Tongue (tissue), 2 donors: ENCODE results near the gene CABP2. TPM values are rescaled to one million over a fixed set of nuclear protein-coding genes. Genes with fewer than 3 reads are reported as not detected.
A peak's percentile ranks its signal among the peaks of the same experiment; 100 is the strongest.

ENCODE experiments used
- DNase-seq: peaks from one replicate; pipeline ENCODE4 v3.0.0-alpha.2; 2015
- total RNA-seq: library from RNA; depleted of rRNA; stranded (reverse); fragments of >200 nt; gene quantifications from one replicate; pipeline ENCODE4 v1.2.3, GENCODE V29; 2014

CABP2 gene
- total RNA-seq, 1 donor from 2014 or later, result not detected

DNA sequence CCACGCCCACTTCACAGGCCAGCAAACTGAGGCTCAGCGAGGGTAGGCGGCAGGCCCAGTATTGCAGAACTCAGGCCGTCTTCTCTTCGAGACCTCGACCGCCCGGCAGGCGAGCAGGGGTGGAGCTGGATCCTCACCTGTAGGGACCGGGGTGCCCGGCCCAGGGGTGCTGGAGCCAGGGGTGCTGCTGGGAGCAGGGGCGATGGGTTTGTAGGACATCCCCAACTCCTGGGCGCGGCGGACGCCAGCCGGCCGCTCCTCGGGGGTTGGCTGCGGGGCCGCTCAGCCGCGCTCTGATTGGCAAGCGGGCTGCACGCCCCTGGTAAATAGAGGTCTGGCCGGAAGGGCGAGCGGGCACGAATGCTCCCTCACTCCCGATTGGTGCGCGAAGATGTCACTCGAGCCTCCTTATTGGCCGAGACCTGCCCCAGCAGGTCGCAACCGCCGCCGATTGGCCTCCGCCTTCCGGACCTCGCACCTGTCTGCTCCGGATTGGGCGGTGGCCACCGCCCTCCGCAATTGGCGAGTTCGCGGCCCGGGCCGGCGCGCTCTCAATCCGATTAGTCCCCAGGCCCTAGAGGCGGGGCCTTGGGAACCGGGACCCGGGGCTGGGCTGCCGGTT, 15.3 kb downstream of the CABP2 start, which contains the start of gene CDK2AP2:
Gene CDK2AP2, minus strand, starts transcription at position 299 of the 622 bp plus-strand sequence. Its CDS starts 80 bp downstream, at position 219.
- DNase-seq, result peak; percentile 99

DNA sequence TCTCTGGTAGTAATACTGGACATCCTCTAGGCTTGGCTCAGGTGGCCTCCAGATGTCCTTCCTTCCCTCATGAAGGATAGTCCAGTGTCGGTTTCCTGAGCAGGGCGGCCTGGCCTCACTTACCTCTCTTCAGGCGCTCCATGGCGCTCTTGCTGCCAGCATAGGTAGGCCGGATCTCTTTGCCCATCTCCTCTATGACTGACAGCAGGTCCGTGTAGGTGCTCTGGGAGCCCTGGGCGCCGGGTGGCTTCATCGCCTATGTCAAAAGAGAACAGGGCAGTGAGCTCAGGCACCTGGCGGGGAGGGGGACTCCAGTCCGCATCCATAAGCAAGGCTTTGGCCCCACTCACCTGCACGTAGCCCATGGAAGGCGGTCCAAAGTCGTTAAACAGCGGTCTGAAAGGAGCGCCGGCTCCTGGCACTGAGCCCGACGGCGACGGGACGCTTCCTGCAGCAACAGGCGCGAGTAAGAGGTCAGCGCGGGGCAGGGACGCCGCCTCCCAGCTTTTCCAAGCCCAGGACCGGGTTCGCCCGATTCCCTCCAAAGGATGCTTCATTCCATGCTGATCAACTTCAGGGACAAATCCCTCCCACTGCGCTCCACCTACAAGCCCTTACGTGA, 15.9 kb downstream of the CABP2 start:
- DNase-seq, result no peak

DNA sequence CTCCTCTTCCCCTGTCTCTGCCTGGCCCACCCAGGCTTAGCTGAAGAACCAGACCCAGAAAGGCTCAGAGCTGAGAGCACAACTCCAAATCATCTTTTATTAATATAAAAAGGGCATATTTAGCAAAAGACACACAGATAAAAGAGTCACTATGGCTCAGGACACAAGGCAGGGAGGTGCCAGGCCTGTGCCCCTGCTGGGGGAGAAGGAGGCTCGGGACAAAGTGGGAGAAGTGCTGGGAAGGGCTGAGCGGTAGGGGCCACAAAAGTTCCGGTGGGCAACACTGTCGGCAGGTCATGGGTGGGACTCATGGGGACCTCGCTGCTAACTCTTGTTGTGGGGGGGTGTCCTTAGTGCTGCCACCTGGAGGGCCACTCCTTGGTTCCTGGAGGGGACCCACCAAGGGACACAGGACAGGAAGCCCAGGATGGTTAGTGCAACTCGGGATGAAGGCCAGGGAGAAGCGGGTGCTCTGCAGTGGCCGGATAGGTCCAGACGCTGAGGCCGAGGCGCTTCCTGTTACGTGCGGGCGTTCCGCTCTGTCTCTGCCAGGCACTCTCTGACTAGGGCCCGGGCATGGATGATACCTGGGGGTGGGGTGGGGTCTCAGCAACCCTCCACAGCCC, 16.7 kb downstream of the CABP2 start:
- DNase-seq, result no peak

DNA sequence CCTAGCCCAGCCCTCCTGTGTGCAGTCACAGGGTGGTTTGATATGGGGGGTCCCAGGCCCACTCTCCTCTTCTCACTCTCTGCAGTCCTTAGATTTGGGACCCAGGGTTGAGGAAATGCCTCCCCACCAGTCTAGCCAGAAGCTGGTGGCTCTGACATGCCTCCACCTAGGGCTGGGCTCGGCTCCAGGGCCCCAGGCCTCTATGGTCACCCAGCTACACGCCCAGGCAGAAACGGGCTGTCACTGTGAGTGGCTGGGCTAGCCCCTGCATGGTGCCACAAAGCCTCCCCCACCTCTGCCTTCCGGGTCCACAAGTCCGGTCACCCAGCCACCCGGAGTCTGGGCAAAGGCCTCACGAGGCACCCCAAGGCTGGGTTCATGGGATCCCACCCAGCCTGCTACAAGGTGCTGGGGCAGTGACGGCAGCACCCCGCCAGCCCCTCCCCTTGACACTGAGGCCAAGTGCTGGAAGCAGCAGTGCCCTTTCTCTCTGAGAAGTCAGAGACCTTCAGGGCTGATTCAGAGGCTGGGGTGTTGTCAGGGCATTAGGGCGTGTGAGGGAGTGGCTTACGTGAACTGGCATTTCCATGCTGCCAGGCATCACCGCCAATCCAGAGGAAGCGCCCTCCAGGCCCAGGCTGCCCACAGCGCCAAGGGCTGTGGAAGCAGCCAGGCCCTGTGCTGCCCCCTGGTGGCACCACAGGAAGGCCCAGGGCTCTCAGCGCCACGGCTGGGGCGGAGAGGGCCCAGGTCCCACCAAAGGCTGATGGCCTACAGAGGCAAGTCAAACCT, 17.4 kb downstream of the CABP2 start:
- DNase-seq, result peak; percentile 91

DNA sequence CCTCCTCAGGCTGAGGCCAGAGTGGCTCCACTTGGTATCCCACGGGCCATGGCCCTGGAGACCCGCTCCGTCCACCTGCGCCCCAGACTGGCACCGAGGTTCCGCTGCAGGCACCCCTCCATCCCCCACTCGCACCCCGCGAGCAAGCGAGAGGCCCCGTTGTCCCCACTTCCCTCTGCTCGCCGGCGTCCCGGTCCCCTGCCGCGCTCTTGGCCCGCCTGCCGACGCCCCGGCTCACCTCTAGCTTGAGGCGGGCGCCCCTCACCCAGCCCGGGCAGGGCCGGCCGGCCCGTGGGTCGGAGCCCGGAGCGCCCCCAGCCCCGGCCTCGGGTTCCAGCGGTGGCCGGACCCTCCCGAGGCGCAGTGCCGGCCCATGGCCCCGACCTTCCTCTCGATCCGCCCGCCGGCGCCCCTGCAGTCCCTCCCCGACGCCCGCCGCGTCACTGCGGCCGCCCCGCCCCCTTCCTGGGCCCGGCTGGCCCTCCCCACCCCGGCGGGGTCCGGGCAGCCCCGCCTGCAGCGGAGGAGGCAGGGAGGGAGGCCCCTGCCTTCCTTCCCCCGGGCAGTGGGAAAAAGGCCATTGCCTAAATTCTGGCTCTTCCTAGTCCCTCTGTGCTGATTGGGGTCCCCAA, 18.2 kb downstream of the CABP2 start, which contains the start of gene PITPNM1:
Gene PITPNM1, minus strand, starts transcription at position 414 of the 632 bp plus-strand sequence. CDS start 1,183 bp downstream, outside the sequence.
- DNase-seq, result peak; percentile 70

DNA sequence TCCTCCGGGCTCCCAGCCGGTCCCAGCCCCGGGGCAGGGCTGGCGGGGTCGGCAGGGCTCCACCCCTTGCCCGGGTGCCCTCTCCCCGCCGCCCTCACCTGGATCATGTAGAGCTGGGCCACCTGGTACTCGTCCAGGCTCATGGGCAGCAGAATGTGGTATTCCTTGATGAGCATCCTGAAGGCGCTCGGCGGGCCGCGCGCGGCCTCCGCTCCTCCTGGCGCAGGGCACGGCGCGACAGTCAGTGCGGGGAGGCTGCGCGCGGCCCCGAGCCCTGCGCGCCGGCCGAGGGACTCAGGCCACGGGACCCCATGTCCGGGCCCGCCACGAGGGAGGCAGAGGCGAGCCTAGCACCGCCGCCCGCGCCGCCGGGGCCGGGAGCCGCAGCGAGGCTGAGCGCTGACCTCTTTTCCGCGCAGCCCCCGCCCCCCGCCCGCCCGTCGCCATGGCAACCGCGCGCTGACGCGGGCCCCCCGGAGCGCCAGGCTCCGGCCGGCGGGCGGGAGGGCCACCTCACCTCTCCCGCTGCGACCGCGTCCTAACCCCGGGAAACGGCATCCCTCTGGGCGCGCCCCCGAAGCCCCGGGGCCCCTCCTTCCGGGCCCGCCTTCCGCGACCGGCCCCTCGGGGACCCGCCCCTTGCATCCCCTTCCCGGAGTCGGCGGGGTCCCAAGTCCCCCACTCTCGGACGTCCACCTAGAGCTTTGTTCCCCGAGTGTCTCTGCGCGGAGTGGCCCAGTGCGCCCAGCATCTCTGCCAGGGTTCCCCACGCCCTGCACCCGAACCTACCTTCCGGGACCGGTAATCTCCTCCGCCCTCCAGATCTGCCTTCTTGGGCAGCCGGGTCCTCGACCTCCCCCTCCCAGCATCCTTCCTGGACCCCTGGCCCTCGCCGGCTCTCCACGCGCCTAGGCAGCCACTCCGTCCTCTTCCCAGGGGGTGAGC, 19.0 kb downstream of the CABP2 start:
- DNase-seq, result peak; percentile 32

DNA sequence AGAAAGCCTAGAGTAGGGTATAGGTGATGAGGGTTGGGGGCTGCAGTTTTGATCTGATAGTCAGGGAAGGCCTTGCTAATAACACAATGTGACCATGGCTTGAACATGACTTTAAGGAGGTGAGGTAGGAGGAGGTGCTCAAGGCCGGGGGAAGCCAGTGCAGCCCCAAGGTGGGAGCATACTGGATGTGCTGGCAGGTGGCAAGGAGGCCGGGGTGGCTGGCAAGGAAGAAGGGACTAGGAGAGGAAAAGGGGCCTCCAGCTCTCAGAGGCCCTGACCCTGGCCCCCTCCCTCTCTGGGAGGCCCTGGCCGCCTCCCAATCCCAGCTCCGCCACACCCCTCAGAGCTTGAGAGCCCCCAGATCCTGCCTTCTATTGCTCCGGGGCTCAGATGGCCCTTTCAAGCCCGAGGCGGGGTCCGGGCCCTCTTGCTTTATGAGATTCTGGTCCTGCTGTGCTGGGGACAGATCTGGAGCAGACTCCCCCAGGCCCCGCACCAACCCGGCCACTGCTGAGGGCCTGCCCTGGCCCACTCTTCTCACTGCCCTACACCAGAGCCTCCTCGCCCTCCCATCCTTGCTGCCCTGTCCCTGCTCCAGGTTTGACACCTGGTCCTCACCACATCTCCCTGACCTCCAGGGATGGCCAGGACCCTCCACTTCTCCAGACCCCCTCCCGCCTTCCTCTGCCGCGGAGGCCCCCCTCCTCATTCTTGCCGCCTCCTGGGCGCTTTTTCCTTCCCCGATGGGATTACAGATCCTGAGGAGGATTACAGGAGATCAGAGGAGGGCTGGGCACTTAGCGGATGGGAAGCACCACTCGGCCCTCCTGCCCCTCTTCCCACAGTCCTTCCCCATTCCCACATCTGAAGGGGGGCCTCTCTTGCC, 19.9 kb downstream of the CABP2 start:
- DNase-seq, result no peak

DNA sequence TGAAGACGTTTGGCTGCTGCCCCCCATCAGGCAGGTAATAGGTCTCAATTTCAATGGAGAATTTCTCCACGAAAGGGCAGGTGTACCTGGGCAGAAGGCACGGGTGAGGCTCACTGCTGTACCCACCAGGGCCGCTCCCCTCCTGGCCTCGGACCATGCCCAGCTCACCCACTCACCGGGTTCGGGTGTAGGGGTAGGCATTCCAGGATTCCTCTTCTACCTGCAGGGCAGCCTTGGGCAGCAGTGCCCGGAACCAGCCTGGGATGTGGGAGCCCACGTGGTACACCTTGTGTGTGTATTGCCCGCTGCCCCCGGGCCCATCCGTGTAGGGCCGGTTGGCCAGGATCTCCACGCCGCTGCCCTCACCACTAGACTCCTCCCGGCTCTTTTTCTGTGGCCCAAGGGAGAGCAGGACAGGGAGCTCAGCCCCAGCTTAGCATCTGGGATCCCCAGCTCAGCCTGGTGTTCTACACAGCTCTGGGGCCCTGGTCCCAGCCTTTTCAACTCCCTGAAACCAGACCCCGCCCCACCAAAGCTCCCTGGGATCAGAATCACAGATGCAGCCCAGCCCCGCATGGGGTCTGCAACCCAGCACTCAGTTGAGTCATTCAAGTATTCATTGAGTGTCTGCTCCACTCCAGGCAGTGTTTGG, 20.8 kb downstream of the CABP2 start:
- DNase-seq, result no peak

DNA sequence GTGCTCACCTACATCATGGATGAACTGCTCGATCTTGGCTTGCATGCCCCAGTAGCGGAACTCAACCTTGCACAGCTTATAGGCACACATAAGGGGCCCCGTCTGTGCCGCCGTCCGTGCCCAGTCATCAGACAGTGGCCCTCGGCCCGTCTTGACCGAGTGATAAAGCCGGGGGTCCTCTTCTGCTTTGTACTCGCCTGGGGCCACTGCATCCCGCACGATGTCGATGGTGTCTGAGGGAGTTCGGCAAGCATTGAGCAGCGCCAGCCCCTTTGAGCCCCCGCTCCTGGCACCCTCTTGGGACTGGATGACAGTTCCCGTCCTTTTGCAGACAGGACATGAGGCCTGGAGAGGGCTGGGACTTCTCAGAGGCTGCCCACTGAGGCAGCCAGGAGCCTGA, 21.4 kb downstream of the CABP2 start:
- DNase-seq, result no peak

DNA sequence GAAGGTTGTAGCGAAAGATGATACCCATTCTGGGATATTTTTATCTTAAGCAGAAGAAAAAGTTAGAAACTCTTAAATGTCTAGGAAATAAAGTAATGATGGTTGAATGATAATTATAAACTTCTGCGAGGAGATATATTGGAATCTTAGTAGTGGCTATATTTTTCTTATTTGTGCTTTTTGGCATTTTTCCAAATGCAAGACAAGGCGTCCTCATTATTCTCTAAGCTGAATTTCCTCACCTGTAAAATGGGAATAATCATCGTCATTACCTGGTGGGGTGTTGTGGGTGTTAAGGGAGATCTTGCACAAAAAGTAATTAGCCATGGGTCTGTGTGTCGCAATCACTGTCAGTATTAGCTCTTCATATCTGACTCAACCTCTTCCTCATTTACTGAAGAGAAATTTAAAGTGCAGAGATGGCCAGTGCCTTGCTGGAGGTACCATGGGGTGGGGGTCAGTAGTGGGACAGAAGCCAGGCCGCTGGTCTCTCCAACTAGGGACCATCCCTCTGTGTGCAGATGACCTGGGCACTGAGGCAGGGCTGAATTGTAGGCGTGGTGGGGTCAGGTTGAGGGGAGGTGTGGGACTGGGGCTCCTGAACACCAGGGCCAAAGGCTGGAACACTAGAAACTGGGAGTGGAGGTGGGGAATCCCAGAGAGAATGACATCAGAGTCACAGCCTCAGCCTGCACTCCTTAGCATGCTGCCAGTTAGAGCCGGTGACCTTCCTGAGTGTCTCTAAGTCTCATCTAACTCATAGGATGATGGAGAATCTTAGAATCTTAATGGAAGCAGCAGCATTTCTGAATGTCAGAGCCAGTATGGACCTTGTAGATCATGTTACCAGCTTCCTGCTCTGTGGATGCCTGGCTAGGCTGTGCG, 22.2 kb downstream of the CABP2 start:
- DNase-seq, result no peak

DNA sequence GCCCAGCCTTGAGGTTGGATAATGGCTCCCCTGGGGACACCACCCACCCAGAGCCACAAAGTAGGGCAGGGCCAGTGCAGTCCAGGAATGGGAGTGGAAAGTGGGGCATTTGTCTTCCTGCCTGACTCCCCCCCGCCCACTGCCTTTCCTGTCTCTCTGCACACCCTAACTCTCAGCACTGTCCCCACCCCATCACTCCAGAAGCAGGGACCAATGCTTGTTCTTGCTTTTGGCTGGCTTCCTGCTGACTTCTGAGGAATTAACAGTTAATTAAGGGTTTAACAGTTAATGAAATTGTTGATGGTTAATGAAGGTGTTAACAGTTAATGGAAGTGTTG, 22.8 kb downstream of the CABP2 start:
- no peak for DNase-seq

DNA sequence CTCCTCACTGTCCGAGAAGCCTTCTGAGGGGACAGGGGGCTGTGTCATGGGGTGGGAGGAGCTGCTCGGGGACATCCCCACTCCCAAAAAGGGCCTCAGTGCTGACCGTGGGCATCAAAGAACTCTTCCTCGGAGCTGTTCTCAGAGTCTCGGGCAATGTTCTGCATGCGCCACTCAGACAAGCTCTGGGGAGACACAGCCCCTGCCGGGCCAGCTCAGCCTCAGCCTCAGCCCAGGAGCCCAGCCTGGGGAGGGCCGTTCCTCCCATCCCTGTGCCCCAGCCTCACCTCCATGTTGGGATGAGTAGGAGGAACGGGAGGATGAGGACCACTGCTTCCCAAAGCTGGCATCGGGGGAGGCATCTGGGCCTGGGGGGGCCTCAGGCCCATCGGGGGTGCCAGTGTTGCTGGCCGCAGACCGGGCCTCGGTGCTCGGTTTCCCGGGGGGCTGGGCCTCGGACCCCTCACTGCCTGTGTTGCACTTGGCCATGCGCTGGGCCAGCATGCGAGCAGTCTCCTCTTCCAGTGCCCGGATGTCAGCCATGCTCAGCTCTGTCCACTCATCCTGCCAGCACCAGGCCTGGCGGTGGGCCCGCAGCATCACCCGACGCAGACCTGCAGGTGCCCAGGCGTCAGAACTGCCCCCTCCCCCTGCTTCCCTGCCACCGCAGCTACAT, 23.3 kb downstream of the CABP2 start:
- DNase-seq, result no peak

DNA sequence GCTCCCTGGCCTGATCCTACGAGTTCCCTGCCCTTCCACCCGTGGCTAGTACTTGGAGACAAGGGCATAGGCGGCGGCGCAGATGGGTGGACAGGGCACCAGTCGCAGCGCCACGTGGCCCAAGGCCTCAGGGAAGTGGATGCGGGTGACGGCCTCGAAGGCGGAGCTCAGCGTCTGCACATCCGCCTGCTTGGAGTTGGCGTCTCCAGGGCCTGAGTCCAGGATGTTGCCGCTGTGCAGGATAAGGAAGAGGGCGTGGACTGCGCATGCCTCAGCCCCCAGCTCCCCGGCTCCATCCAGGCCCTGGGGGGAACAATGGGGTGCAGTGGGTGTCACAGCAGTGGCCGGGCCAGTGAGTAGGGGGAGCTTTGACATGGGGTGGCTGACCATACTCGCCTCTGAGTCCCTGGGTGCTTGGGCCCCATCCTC, 24.7 kb downstream of the CABP2 start:
- no peak for DNase-seq

DNA sequence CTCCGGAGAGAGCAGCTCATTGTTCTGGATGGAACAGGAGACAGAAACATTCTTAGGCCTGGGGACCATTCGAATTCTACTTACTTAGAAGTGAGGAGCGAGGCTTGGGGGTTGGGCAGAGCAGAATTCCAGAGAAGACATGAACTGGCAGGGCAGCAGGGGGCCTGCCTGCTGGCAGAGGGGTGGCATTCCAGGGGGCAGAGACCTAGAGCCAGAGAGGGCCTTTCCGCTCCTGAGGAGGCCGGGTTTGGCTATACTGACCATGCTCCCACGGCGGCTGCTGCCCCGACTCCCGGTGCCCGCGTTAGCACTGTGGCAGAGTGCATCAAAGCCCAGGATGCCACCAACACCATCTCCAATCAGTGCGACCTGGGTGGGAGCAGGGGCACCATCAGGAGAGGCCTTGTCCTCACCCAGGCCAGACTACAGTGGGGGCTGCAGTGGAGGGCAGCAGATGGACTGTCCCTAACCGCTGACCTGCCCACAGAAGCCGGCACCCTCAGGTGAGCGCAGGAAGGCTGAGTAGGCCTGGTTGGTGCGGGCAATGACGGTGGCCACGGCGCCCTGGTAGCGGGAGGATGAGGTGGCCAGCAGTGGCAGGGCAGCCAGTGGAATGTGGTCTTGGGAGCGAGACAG, 25.5 kb downstream of the CABP2 start:
- no peak for DNase-seq

DNA sequence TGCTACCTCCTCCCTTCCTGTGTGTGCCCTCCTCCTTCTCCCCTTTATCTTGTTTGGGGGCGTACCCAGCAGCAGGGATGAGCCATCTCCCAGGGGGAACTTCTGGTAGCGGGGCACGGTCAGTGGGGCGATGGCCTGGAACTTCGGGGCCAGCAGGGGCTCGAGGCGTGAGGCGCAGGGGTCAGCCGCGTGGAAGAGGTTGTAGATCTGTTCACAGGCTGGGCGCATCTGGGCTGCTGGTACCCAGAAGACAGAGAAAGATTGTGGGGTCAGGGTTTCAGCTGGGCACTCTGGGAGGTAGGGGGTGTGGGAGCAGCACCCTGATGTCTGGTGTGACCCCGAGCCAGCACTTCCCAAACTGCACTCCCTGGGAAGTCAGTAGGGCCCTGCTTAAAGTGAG, 27.1 kb downstream of the CABP2 start:
- no peak for DNase-seq

DNA sequence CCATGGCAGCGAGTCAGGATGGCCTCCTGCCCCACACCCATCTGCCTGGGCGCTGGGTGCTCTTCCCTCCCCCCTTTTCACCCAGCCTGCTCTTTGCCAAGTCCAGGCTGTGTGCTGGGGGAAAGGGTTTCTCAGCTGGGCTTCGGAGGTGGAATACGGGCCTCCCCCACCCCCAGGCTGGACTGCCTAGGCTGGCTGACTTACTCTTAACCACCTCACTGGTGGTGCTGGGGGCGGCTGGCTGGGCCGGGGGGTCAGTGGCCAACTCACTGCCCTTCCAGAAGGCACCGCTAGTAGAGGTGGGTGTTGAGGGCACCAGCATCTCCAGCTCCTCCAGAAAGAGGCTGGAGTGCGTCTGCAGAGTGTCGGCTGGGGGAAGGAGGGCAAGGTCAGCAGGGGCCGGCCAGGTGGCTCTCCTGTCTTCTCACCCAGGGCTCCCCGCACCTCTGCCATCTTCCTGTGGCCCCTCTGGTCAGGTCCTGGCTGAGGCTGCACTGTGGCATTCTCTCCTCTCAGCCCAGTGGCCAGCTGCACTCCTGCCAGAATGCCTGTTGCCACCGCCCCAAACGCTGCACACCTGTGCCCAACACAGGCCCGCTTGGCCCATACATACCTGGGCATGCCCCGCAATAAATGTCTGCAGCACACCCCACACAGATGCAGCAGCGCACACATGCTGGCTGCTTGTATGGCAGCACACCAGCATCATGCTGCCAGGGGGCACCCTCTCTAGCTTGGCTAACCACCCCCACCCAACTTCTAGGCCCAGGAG, 27.8 kb downstream of the CABP2 start:
- DNase-seq, result no peak
